ENCODE results near the gene AAK1. TPM values are rescaled to one million over a fixed set of nuclear protein-coding genes. Genes with fewer than 3 reads are reported as not detected.

Gene AAK1
- total RNA-seq, 1 experiment from 2014 or later: 46.8 TPM

DNA sequence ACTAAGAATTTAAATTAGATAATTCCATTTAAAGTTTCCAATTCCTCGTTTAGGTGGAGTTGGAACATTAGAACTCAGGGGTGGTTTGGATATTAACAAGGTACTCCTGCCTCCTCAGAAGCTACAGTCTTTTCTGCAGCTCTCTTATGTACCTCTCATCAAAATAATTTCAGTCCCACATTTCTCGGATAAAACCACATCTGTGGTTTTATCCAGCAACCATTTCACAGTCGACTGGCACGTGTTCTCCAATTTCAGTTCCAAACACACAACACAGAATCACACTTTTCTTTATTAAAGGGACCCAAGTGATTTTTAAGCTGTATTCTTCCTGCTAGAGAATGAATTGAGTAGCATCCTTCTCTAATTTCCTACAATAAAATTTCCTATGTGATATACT lies 183.6 kb downstream of the AAK1 start:
- H3K79me2 ChIP-seq (ENCODE audit: low read length): no peaks in the 10 kb centered on the region
- no peaks in the 10 kb centered on the region for H3K9me3 ChIP-seq (ENCODE audit: low read length)
- DNase-seq (no peak), ATAC-seq (no peak)
- intact Hi-C loops (cut with micrococcal nuclease): no loop called here
- H3K27me3 ChIP-seq (ENCODE audit: low read length): no peaks in the 10 kb centered on the region
- CTCF ChIA-PET: no interaction called here
- no peaks in the 10 kb centered on the region for H3F3A ChIP-seq (ENCODE audit: low read length, unreplicated experiment)
- no peak overlapping the region for H3K4me3 ChIP-seq (ENCODE audit: low read length)
- no peaks in the 10 kb centered on the region for H4K20me1 ChIP-seq (ENCODE audit: low read length)
- no peaks in the 10 kb centered on the region for H3K4me1 ChIP-seq (ENCODE audit: insufficient read depth, low read length)
- no peak for TF ChIP-seq EZH2phosphoT487 (IDR thresholded peaks at IDR 0.05; ENCODE audit: borderline replicate concordance, low read length)
- TF ChIP-seq EZH2 (IDR thresholded peaks at IDR 0.05; ENCODE audit: low read length, unreplicated experiment): no peak
- TF ChIP-seq, protein P1, sequence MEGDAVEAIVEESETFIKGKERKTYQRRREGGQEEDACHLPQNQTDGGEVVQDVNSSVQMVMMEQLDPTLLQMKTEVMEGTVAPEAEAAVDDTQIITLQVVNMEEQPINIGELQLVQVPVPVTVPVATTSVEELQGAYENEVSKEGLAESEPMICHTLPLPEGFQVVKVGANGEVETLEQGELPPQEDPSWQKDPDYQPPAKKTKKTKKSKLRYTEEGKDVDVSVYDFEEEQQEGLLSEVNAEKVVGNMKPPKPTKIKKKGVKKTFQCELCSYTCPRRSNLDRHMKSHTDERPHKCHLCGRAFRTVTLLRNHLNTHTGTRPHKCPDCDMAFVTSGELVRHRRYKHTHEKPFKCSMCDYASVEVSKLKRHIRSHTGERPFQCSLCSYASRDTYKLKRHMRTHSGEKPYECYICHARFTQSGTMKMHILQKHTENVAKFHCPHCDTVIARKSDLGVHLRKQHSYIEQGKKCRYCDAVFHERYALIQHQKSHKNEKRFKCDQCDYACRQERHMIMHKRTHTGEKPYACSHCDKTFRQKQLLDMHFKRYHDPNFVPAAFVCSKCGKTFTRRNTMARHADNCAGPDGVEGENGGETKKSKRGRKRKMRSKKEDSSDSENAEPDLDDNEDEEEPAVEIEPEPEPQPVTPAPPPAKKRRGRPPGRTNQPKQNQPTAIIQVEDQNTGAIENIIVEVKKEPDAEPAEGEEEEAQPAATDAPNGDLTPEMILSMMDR (conservative IDR thresholded peaks at IDR 0.05; ENCODE audit: low read depth, low read length): no peak
- no peaks in the 10 kb centered on the region for H3K36me3 ChIP-seq (ENCODE audit: low read depth, low read length)
- no peak overlapping the region for H3K9ac ChIP-seq (ENCODE audit: low read length)
- BruUV-seq (replicated peaks): no TSS peak
- H3K4me2 ChIP-seq (ENCODE audit: low read length): no peak overlapping the region
- no peak overlapping the region for H3K27ac ChIP-seq (ENCODE audit: low read length)
- H2AFZ ChIP-seq (ENCODE audit: low read length): no peak overlapping the region
- POLR2A ChIA-PET (ENCODE audit: unreplicated experiment): no interaction called here
- no peaks in the 10 kb centered on the region for H3K9me2 ChIP-seq (replicated peaks; ENCODE audit: low read length)

- ChIA-PET POLR2A (ENCODE audit: unreplicated experiment) (no interaction called here), CTCF (no interaction called here)
- Histone ChIP-seq H3F3A (ENCODE audit: low read length, unreplicated experiment) (no peaks in the 10 kb centered on the region), H3K9ac (ENCODE audit: low read length) (no peak overlapping the region), H3K4me3 (ENCODE audit: low read length) (no peak overlapping the region), H3K79me2 (ENCODE audit: low read length) (no peaks in the 10 kb centered on the region), H3K9me3 (ENCODE audit: low read length) (no peaks in the 10 kb centered on the region), H4K20me1 (ENCODE audit: low read length) (no peaks in the 10 kb centered on the region), H3K9me2 (replicated peaks; ENCODE audit: low read length) (no peaks in the 10 kb centered on the region), H3K36me3 (ENCODE audit: low read depth, low read length) (no peaks in the 10 kb centered on the region), H3K4me1 (ENCODE audit: insufficient read depth, low read length) (no peaks in the 10 kb centered on the region), H3K27ac (ENCODE audit: low read length) (no peak overlapping the region), H3K4me2 (ENCODE audit: low read length) (no peak overlapping the region), H3K27me3 (ENCODE audit: low read length) (no peaks in the 10 kb centered on the region), H2AFZ (ENCODE audit: low read length) (no peak overlapping the region)
- BruUV-seq (replicated peaks): no TSS peak
- intact Hi-C loops (cut with micrococcal nuclease): no loop called here
- DNase-seq: no peak
- no peak for ATAC-seq
- TF ChIP-seq, protein P1 (conservative IDR thresholded peaks at IDR 0.05; ENCODE audit: low read depth, low read length): no peak
- TF ChIP-seq EZH2phosphoT487 (IDR thresholded peaks at IDR 0.05; ENCODE audit: borderline replicate concordance, low read length) (no peak), EZH2 (IDR thresholded peaks at IDR 0.05; ENCODE audit: low read length, unreplicated experiment) (no peak)
These were observed 186.5 kb downstream of the AAK1 start for GRCh38 chr2:69456950-69457445.

- Histone ChIP-seq H3K27ac (ENCODE audit: low read length) (no peak overlapping the region), H3K9me2 (replicated peaks; ENCODE audit: low read length) (no peaks in the 10 kb centered on the region), H3K27me3 (ENCODE audit: low read length) (no peaks in the 10 kb centered on the region), H3K79me2 (ENCODE audit: low read length) (no peaks in the 10 kb centered on the region), H3K9ac (ENCODE audit: low read length) (no peak overlapping the region), H3K36me3 (ENCODE audit: low read depth, low read length) (no peaks in the 10 kb centered on the region), H3K4me2 (ENCODE audit: low read length) (no peak overlapping the region), H3F3A (ENCODE audit: low read length, unreplicated experiment) (no peaks in the 10 kb centered on the region), H3K4me1 (ENCODE audit: insufficient read depth, low read length) (no peaks in the 10 kb centered on the region), H2AFZ (ENCODE audit: low read length) (no peak overlapping the region), H3K4me3 (ENCODE audit: low read length) (no peak overlapping the region), H3K9me3 (ENCODE audit: low read length) (no peaks in the 10 kb centered on the region), H4K20me1 (ENCODE audit: low read length) (no peaks in the 10 kb centered on the region)
- TF ChIP-seq EZH2 (IDR thresholded peaks at IDR 0.05; ENCODE audit: low read length, unreplicated experiment) (no peak), EZH2phosphoT487 (IDR thresholded peaks at IDR 0.05; ENCODE audit: borderline replicate concordance, low read length) (no peak)
- TF ChIP-seq, protein P1 (conservative IDR thresholded peaks at IDR 0.05; ENCODE audit: low read depth, low read length): no peak
- ChIA-PET POLR2A (ENCODE audit: unreplicated experiment) (no interaction called here), CTCF (no interaction called here)
- ATAC-seq (no peak), DNase-seq (no peak)
- no TSS peak for BruUV-seq (replicated peaks)
- intact Hi-C loops (cut with micrococcal nuclease): no loop called here
These were observed 187.4 kb downstream of the AAK1 start for GRCh38 chr2:69456154-69456553.
